Measurements from ENCODE around the gene NRXN3.

NRXN3 gene

GRCh38 chr14:79543967-79544697, 1374.0 kb downstream of the NRXN3 start:
- H3K9me3 Mint-ChIP-seq = peaks cover 16% of the 10 kb centered on the region

GRCh38 chr14:79544698-79545070, 1374.5 kb downstream of the NRXN3 start:
- Mint-ChIP-seq H3K36me3 (ENCODE audit: low read depth) (no peaks in the 10 kb centered on the region), H3K4me3 (no peak overlapping the region), H3K27ac (no peak overlapping the region), H3K4me1 (ENCODE audit: low read depth) (no peaks in the 10 kb centered on the region), H3K27me3 (no peaks in the 10 kb centered on the region), H3K9me3 (peaks cover 14% of the 10 kb centered on the region)

More at GRCh38 chr14:79543967-79544697, 1374.0 kb downstream of the NRXN3 start:
- Mint-ChIP-seq H3K27ac (no peak overlapping the region), H3K4me3 (no peak overlapping the region), H3K27me3 (no peaks in the 10 kb centered on the region), H3K36me3 (ENCODE audit: low read depth) (no peaks in the 10 kb centered on the region), H3K4me1 (ENCODE audit: low read depth) (no peaks in the 10 kb centered on the region)

- Mint-ChIP-seq H3K36me3 (ENCODE audit: low read depth) (no peaks in the 10 kb centered on the region), H3K9me3 (peaks cover 7% of the 10 kb centered on the region)
Measured at GRCh38 chr14:79548836-79549235, 1378.7 kb downstream of the NRXN3 start.

GRCh38 chr14:79549515-79549914, 1379.3 kb downstream of the NRXN3 start:
- Mint-ChIP-seq H3K9me3 (peaks cover 7% of the 10 kb centered on the region), H3K27me3 (no peaks in the 10 kb centered on the region), H3K4me3 (no peak overlapping the region)

More at GRCh38 chr14:79548836-79549235, 1378.7 kb downstream of the NRXN3 start:
- Mint-ChIP-seq H3K27ac (no peak overlapping the region), H3K4me1 (ENCODE audit: low read depth) (no peaks in the 10 kb centered on the region), H3K27me3 (no peaks in the 10 kb centered on the region), H3K4me3 (no peak overlapping the region)

GRCh38 chr14:79551523-79551922, 1381.3 kb downstream of the NRXN3 start:
- Mint-ChIP-seq H3K27me3 (no peaks in the 10 kb centered on the region), H3K4me3 (no peak overlapping the region), H3K27ac (no peak overlapping the region), H3K4me1 (ENCODE audit: low read depth) (no peaks in the 10 kb centered on the region), H3K9me3 (peaks cover 7% of the 10 kb centered on the region), H3K36me3 (ENCODE audit: low read depth) (no peaks in the 10 kb centered on the region)

More at GRCh38 chr14:79549515-79549914, 1379.3 kb downstream of the NRXN3 start:
- H3K4me1 Mint-ChIP-seq (ENCODE audit: low read depth) = no peaks in the 10 kb centered on the region
- H3K36me3 Mint-ChIP-seq (ENCODE audit: low read depth) = no peaks in the 10 kb centered on the region
- no peak overlapping the region for H3K27ac Mint-ChIP-seq

- H3K36me3 Mint-ChIP-seq (ENCODE audit: low read depth) = no peaks in the 10 kb centered on the region
- no peaks in the 10 kb centered on the region for H3K27me3 Mint-ChIP-seq
- H3K9me3 Mint-ChIP-seq = peaks cover 3% of the 10 kb centered on the region
- no peaks in the 10 kb centered on the region for H3K4me1 Mint-ChIP-seq (ENCODE audit: low read depth)
- H3K27ac Mint-ChIP-seq = no peak overlapping the region
- no peak overlapping the region for H3K4me3 Mint-ChIP-seq
Measured at GRCh38 chr14:79552778-79553177, 1382.6 kb downstream of the NRXN3 start.

- H3K36me3 Mint-ChIP-seq (ENCODE audit: low read depth) = no peaks in the 10 kb centered on the region
- H3K27me3 Mint-ChIP-seq = no peaks in the 10 kb centered on the region
- no peaks in the 10 kb centered on the region for H3K4me1 Mint-ChIP-seq (ENCODE audit: low read depth)
- no peak overlapping the region for H3K4me3 Mint-ChIP-seq
- H3K27ac Mint-ChIP-seq = no peak overlapping the region
- no peaks in the 10 kb centered on the region for H3K9me3 Mint-ChIP-seq
Measured at GRCh38 chr14:79554816-79555215, 1384.6 kb downstream of the NRXN3 start.

- Mint-ChIP-seq H3K27ac (no peak overlapping the region), H3K4me3 (no peak overlapping the region), H3K36me3 (ENCODE audit: low read depth) (no peaks in the 10 kb centered on the region), H3K4me1 (ENCODE audit: low read depth) (no peaks in the 10 kb centered on the region), H3K9me3 (no peaks in the 10 kb centered on the region), H3K27me3 (no peaks in the 10 kb centered on the region)
Measured at GRCh38 chr14:79555429-79555828, 1385.3 kb downstream of the NRXN3 start.

GRCh38 chr14:79557309-79557708, 1387.1 kb downstream of the NRXN3 start:
- Mint-ChIP-seq H3K27ac (no peak overlapping the region), H3K4me3 (no peak overlapping the region), H3K4me1 (ENCODE audit: low read depth) (no peaks in the 10 kb centered on the region), H3K27me3 (no peaks in the 10 kb centered on the region), H3K36me3 (ENCODE audit: low read depth) (no peaks in the 10 kb centered on the region), H3K9me3 (peaks cover 4% of the 10 kb centered on the region)

GRCh38 chr14:79562185-79562584, 1392.0 kb downstream of the NRXN3 start:
- Mint-ChIP-seq H3K36me3 (ENCODE audit: low read depth) (no peaks in the 10 kb centered on the region), H3K9me3 (peaks cover 4% of the 10 kb centered on the region), H3K27ac (no peak overlapping the region), H3K4me3 (no peak overlapping the region), H3K4me1 (ENCODE audit: low read depth) (no peaks in the 10 kb centered on the region), H3K27me3 (no peaks in the 10 kb centered on the region)

- no peaks in the 10 kb centered on the region for H3K27me3 Mint-ChIP-seq
- H3K27ac Mint-ChIP-seq = no peak overlapping the region
- peaks cover 4% of the 10 kb centered on the region for H3K9me3 Mint-ChIP-seq
- H3K36me3 Mint-ChIP-seq (ENCODE audit: low read depth) = no peaks in the 10 kb centered on the region
- H3K4me1 Mint-ChIP-seq (ENCODE audit: low read depth) = no peaks in the 10 kb centered on the region
- H3K4me3 Mint-ChIP-seq = no peak overlapping the region
Measured at GRCh38 chr14:79564371-79564770, 1394.2 kb downstream of the NRXN3 start.

GRCh38 chr14:79567306-79567705, 1397.1 kb downstream of the NRXN3 start:
- H3K36me3 Mint-ChIP-seq (ENCODE audit: low read depth) = no peaks in the 10 kb centered on the region
- H3K27me3 Mint-ChIP-seq = no peaks in the 10 kb centered on the region
- no peak overlapping the region for H3K27ac Mint-ChIP-seq
- no peaks in the 10 kb centered on the region for H3K9me3 Mint-ChIP-seq
- H3K4me3 Mint-ChIP-seq = no peak overlapping the region
- H3K4me1 Mint-ChIP-seq (ENCODE audit: low read depth) = no peaks in the 10 kb centered on the region

- Mint-ChIP-seq H3K9me3 (no peaks in the 10 kb centered on the region), H3K27ac (no peak overlapping the region), H3K36me3 (ENCODE audit: low read depth) (no peaks in the 10 kb centered on the region), H3K27me3 (no peaks in the 10 kb centered on the region), H3K4me1 (ENCODE audit: low read depth) (no peaks in the 10 kb centered on the region), H3K4me3 (no peak overlapping the region)
Measured at GRCh38 chr14:79568594-79568993, 1398.4 kb downstream of the NRXN3 start.

GRCh38 chr14:79569072-79569471, 1398.9 kb downstream of the NRXN3 start:
- Mint-ChIP-seq H3K27me3 (no peaks in the 10 kb centered on the region), H3K36me3 (ENCODE audit: low read depth) (no peaks in the 10 kb centered on the region), H3K9me3 (no peaks in the 10 kb centered on the region), H3K27ac (no peak overlapping the region), H3K4me3 (no peak overlapping the region), H3K4me1 (ENCODE audit: low read depth) (no peaks in the 10 kb centered on the region)

GRCh38 chr14:79570648-79571047, 1400.5 kb downstream of the NRXN3 start:
- Mint-ChIP-seq H3K27ac (no peak overlapping the region), H3K36me3 (ENCODE audit: low read depth) (no peaks in the 10 kb centered on the region), H3K4me1 (ENCODE audit: low read depth) (no peaks in the 10 kb centered on the region), H3K9me3 (no peaks in the 10 kb centered on the region), H3K4me3 (no peak overlapping the region), H3K27me3 (no peaks in the 10 kb centered on the region)

GRCh38 chr14:79571366-79571765, 1401.2 kb downstream of the NRXN3 start:
- no peaks in the 10 kb centered on the region for H3K36me3 Mint-ChIP-seq (ENCODE audit: low read depth)
- H3K9me3 Mint-ChIP-seq = no peaks in the 10 kb centered on the region
- no peaks in the 10 kb centered on the region for H3K27me3 Mint-ChIP-seq
- no peak overlapping the region for H3K27ac Mint-ChIP-seq
- H3K4me3 Mint-ChIP-seq = no peak overlapping the region
- H3K4me1 Mint-ChIP-seq (ENCODE audit: low read depth) = no peaks in the 10 kb centered on the region
